ENCODE results near the gene ATP1A2. TPM values are rescaled to one million over a fixed set of nuclear protein-coding genes. Genes with fewer than 3 reads are reported as not detected.

Gene ATP1A2
- total and polyA plus RNA-seq, 2 experiments from 2014 or later: 4.9 to 17.7 TPM

DNA sequence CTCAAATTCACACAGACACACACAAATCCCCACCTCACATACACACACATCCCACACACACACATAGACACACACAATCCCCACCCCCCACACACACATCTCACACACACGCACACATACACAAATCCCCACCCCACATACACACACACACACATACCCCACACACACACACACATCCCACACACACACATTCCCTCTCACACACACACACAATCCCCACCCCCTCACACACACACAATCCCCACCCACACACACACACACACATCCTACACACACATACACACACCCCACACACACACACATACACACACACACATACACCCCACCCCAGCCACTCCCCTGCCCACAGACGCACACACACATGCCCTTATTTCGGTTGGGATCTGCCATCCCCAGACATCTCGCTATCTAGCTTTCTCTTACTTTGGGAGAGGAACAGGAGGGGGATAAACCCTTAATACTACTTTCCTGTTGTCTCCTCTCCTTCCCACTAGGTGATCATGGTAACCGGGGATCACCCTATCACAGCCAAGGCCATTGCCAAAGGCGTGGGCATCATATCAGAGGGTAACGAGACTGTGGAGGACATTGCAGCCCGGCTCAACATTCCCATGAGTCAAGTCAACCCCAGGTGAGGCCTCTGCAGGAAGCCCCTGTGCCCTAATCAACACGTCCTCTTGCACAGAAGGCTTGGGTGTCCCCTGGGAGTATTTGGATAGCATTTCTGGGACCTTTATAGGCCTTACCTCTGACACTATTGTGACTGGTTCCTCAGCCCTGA is 18.6 kb downstream of the ATP1A2 start:
- H3K4me3 ChIP-seq: no peak overlapping the region
- Mint-ChIP-seq H3K4me3 (no peak overlapping the region), H3K36me3 (ENCODE audit: low read depth) (peaks cover 77% of the 10 kb centered on the region), H3K27me3 (ENCODE audit: insufficient read depth, low read depth, poor library complexity) (peaks cover 7% of the 10 kb centered on the region), H3K4me1 (no peaks in the 10 kb centered on the region; the same call in 2 of the 3 replicates), H3K27ac (no peak overlapping the region), H3K9me3 (no peaks in the 10 kb centered on the region)
- no peaks in the 10 kb centered on the region for H3K9me2 ChIP-seq (ENCODE audit: insufficient read depth)
- no peaks in the 10 kb centered on the region for H3K79me2 ChIP-seq (replicated peaks; ENCODE audit: insufficient read depth)
- H4K20me1 ChIP-seq (replicated peaks; ENCODE audit: insufficient read depth): no peaks in the 10 kb centered on the region; the same call in 1 of the 2 replicates
- no peaks in the 10 kb centered on the region for H3F3A ChIP-seq (replicated peaks; ENCODE audit: low read depth)
- no peaks in the 10 kb centered on the region; the same call in 1 of the 2 replicates for H3K36me3 ChIP-seq (ENCODE audit: insufficient read depth)
- ATAC-seq: no peak
- H2AFZ ChIP-seq: no peak overlapping the region
- no peaks in the 10 kb centered on the region for H3K4me1 ChIP-seq (ENCODE audit: insufficient read depth)
- H3K27me3 ChIP-seq (ENCODE audit: insufficient read depth): no peaks in the 10 kb centered on the region
- H3K27ac ChIP-seq (ENCODE audit: low read depth): no peak overlapping the region
- TF ChIP-seq POLR2AphosphoS5 (IDR thresholded peaks at IDR 0.05; ENCODE audit: low read depth) (no peak), NANOG (IDR thresholded peaks at IDR 0.05; ENCODE audit: borderline replicate concordance) (no peak), EZH2 (IDR thresholded peaks at IDR 0.05; ENCODE audit: low read depth, unreplicated experiment) (no peak), CREB1 (CRISPR knock-in tag; IDR thresholded peaks at IDR 0.05; ENCODE audit: low read depth) (no peak), ZNF114 (CRISPR knock-in tag; IDR thresholded peaks at IDR 0.05) (no peak), ZNF331 (CRISPR knock-in tag; IDR thresholded peaks at IDR 0.05; ENCODE audit: low read depth) (no peak)
- TF ChIP-seq, protein P1, sequence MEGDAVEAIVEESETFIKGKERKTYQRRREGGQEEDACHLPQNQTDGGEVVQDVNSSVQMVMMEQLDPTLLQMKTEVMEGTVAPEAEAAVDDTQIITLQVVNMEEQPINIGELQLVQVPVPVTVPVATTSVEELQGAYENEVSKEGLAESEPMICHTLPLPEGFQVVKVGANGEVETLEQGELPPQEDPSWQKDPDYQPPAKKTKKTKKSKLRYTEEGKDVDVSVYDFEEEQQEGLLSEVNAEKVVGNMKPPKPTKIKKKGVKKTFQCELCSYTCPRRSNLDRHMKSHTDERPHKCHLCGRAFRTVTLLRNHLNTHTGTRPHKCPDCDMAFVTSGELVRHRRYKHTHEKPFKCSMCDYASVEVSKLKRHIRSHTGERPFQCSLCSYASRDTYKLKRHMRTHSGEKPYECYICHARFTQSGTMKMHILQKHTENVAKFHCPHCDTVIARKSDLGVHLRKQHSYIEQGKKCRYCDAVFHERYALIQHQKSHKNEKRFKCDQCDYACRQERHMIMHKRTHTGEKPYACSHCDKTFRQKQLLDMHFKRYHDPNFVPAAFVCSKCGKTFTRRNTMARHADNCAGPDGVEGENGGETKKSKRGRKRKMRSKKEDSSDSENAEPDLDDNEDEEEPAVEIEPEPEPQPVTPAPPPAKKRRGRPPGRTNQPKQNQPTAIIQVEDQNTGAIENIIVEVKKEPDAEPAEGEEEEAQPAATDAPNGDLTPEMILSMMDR (conservative IDR thresholded peaks at IDR 0.05; ENCODE audit: low read depth in 2 of 2): no peak
- TF ChIP-seq, protein P2, sequence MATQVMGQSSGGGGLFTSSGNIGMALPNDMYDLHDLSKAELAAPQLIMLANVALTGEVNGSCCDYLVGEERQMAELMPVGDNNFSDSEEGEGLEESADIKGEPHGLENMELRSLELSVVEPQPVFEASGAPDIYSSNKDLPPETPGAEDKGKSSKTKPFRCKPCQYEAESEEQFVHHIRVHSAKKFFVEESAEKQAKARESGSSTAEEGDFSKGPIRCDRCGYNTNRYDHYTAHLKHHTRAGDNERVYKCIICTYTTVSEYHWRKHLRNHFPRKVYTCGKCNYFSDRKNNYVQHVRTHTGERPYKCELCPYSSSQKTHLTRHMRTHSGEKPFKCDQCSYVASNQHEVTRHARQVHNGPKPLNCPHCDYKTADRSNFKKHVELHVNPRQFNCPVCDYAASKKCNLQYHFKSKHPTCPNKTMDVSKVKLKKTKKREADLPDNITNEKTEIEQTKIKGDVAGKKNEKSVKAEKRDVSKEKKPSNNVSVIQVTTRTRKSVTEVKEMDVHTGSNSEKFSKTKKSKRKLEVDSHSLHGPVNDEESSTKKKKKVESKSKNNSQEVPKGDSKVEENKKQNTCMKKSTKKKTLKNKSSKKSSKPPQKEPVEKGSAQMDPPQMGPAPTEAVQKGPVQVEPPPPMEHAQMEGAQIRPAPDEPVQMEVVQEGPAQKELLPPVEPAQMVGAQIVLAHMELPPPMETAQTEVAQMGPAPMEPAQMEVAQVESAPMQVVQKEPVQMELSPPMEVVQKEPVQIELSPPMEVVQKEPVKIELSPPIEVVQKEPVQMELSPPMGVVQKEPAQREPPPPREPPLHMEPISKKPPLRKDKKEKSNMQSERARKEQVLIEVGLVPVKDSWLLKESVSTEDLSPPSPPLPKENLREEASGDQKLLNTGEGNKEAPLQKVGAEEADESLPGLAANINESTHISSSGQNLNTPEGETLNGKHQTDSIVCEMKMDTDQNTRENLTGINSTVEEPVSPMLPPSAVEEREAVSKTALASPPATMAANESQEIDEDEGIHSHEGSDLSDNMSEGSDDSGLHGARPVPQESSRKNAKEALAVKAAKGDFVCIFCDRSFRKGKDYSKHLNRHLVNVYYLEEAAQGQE (IDR thresholded peaks at IDR 0.05; ENCODE audit: unreplicated experiment): no peak
- TF ChIP-seq, protein P3, sequence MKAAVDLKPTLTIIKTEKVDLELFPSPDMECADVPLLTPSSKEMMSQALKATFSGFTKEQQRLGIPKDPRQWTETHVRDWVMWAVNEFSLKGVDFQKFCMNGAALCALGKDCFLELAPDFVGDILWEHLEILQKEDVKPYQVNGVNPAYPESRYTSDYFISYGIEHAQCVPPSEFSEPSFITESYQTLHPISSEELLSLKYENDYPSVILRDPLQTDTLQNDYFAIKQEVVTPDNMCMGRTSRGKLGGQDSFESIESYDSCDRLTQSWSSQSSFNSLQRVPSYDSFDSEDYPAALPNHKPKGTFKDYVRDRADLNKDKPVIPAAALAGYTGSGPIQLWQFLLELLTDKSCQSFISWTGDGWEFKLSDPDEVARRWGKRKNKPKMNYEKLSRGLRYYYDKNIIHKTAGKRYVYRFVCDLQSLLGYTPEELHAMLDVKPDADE (IDR thresholded peaks at IDR 0.05): no peak
- DNase-seq (ENCODE audit: low spot score): no peak
- no peak overlapping the region for H3K4me2 ChIP-seq
